GM12872 (cell line): Measurements from ENCODE around the gene DHPS.

Experiments used
- TF ChIP-seq, protein P1 (sequence below): IDR thresholded peaks from 3 replicates; pipeline ENCODE4 v1.5.1; 2011; ENCODE audit warnings: low read depth, mild to moderate bottlenecking, low read length, moderate library complexity; ENCODE audit not compliant: insufficient read depth

Gene DHPS

GRCh38 chr19:12667731-12668302, 13.9 kb downstream of the DHPS start:
- TF ChIP-seq, protein P1, sequence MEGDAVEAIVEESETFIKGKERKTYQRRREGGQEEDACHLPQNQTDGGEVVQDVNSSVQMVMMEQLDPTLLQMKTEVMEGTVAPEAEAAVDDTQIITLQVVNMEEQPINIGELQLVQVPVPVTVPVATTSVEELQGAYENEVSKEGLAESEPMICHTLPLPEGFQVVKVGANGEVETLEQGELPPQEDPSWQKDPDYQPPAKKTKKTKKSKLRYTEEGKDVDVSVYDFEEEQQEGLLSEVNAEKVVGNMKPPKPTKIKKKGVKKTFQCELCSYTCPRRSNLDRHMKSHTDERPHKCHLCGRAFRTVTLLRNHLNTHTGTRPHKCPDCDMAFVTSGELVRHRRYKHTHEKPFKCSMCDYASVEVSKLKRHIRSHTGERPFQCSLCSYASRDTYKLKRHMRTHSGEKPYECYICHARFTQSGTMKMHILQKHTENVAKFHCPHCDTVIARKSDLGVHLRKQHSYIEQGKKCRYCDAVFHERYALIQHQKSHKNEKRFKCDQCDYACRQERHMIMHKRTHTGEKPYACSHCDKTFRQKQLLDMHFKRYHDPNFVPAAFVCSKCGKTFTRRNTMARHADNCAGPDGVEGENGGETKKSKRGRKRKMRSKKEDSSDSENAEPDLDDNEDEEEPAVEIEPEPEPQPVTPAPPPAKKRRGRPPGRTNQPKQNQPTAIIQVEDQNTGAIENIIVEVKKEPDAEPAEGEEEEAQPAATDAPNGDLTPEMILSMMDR = no peak

DNA sequence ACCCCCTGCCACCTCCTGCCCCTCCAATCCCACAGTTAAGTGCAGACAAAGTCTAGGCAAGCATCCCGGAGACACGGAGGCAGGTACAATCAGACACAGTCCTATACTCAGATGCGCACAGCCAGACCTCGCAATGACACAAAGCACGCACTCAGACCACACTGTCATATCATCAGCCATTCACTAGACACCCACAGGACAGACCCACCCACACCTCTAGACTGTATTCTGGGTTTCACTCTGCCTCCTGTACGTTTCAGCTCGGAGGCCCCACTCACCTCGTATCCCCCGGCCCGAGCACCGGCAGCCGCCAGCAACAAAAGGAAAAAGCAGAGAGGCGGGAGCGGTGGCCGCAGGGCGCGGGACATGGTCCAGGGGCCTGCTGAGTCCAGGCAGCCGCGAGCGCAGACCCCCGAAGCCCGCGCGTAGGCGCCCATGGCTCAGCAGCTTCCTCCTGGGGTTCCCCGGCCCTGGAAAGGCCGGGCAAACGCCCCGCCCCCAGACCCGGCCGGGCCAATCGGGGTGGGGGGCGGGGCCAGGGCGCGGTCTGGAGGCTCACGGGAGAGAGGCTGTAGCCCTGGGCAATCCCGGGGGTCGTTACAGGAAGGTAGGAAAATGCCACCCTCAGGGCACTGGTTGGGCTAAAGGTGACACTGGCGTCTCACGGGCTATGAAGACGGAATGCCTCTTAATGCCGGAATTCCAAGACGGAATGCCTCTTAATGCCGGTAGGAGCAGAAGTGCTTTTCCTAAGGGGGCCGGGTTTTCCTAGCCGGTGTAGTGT, 15.2 kb downstream of the DHPS start, which contains the start of the genes MAN2B1 and WDR83:
Gene MAN2B1 (minus strand): TSS at position 478 of the 784 bp plus-strand sequence. CDS start 41 bp downstream, at position 437.
Gene WDR83 (plus strand): TSS at position 543 of the 784 bp plus-strand sequence. CDS start 2,984 bp downstream, outside the sequence.
- TF ChIP-seq, protein P1 = no peak

- TF ChIP-seq, protein P1 = no peak
These were observed 15.9 kb downstream of the DHPS start for GRCh38 chr19:12665671-12666264.

DNA sequence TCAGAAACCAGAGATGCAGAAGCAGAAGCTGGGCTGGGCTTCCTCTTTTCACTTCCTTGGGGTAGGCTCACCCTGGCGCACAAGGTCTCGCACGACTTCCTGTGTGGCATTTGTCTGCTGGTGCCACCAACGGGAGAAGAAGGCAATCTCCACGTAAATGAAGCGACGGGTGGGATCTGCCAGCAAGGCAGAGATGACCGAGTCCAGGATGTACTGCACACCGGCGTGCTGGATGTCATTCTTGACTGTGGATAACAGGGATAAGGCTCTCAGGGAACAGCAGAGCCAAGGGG, 16.5 kb downstream of the DHPS start:
- TF ChIP-seq, protein P1 = no peak

DNA sequence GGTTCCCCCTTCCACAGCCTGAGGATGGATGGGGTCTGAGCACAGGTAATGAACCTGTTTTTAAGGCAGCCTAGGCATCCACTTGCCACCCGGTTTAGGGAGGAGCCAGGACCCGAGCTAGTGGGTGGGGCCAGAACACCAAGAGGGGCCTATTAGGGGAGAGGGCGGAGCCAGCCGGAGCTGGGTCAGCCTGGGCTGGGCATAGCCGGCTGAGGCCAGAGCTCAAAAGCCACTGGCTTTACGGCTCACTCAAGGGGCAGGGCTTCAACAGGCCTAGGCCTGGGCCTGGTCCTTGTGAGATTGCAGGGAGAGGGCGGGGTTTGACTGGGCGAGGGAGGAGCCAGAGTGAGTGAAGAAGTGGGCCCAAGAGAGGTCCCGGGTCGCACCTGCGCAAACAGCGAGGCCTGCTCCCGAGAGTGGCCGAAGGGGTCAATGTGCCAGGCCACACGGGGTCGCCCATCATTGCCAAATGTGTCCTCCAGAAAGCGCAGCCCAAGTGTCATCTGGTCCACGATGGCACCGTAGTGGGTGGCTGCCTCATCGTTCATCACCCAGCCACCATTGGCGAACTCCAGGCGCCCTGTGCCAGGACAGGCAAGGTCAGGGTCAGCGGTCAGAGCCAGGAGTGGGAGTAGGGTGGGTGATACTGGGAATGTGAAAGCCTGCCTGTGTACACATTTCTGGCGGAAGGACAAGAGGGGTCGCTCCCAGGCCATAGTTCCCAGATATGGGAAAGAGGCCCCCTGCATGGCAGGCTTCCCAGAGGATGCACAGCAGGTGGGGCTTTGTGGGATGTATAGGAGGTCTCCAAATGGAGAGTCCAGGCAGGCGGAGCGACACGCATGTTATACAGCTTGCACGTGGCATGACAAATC, 17.0 kb downstream of the DHPS start:
- TF ChIP-seq, protein P1 = no peak

- TF ChIP-seq, protein P1 = no peak
These were observed 20.7 kb downstream of the DHPS start for GRCh38 chr19:12660980-12661379.

DNA sequence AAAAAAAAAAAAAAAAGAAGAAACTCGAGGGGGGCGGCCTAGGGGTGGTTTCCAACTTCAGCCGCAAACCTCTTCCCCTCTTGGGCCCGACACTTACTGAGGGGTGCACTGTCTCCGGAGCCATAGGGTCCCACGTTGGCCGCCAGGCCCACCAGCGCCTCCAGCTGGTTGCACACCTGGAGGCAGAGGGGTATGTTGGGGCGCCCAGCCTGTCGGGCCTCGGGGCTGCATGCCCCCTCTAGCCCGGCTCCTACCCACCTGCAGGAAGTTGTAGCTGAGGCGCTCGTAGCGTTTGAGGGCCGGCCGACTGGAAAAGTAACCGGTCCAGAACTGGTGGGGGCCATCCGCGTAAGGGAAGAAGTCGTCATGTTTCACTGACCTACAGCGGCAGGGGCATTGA, 23.7 kb downstream of the DHPS start:
- TF ChIP-seq, protein P1 = 0 out of 3 replicates have a peak, but pooled peaks have one; percentile 7
